ENCODE data around the gene GRAMD1B. TPM values are rescaled to one million over a fixed set of nuclear protein-coding genes. Genes with fewer than 3 reads are reported as not detected.

GRAMD1B gene
- total and polyA plus RNA-seq, 2 experiments from 2014 or later, result 15.5 to 81.5 TPM

GRCh38 chr11:123480290-123480815 is 50.3 kb downstream of the GRAMD1B start:
- Histone ChIP-seq H3K27me3 (no peaks in the 10 kb centered on the region), H3K36me3 (no peaks in the 10 kb centered on the region), H3K4me1 (ENCODE audit: low read depth) (peaks cover 12% of the 10 kb centered on the region), H3K4me3 (no peak overlapping the region), H3K27ac (no peak overlapping the region), H3K9me3 (ENCODE audit: low read depth) (no peaks in the 10 kb centered on the region)
- no peak for TF ChIP-seq CTCF (IDR thresholded peaks at IDR 0.05; ENCODE audit: low read depth, low read length)
- no peak for DNase-seq (ENCODE audit: low read depth in 1 of 2, low spot score in 1 of 2)

GRCh38 chr11:123480882-123481281 is 50.8 kb downstream of the GRAMD1B start:
- no peak overlapping the region for H3K27ac ChIP-seq
- DNase-seq (ENCODE audit: low read depth in 1 of 2, low spot score in 1 of 2), result no peak
- no peak overlapping the region for H3K4me3 ChIP-seq
- H3K4me1 ChIP-seq (ENCODE audit: low read depth), result peaks cover 7% of the 10 kb centered on the region
- H3K27me3 ChIP-seq, result no peaks in the 10 kb centered on the region
- TF ChIP-seq CTCF (IDR thresholded peaks at IDR 0.05; ENCODE audit: low read depth, low read length), result no peak
- no peaks in the 10 kb centered on the region for H3K36me3 ChIP-seq
- H3K9me3 ChIP-seq (ENCODE audit: low read depth), result no peaks in the 10 kb centered on the region

- Histone ChIP-seq H3K27me3 (no peaks in the 10 kb centered on the region), H3K4me1 (ENCODE audit: low read depth) (peaks cover 7% of the 10 kb centered on the region), H3K27ac (no peak overlapping the region), H3K4me3 (no peak overlapping the region), H3K36me3 (no peaks in the 10 kb centered on the region), H3K9me3 (ENCODE audit: low read depth) (no peaks in the 10 kb centered on the region)
- no peak for TF ChIP-seq CTCF (IDR thresholded peaks at IDR 0.05; ENCODE audit: low read depth, low read length)
- no peak for DNase-seq (ENCODE audit: low read depth in 1 of 2, low spot score in 1 of 2)
Measured at GRCh38 chr11:123481640-123482039, 51.6 kb downstream of the GRAMD1B start.

- no peak overlapping the region for H3K4me3 ChIP-seq
- peaks cover 7% of the 10 kb centered on the region for H3K4me1 ChIP-seq (ENCODE audit: low read depth)
- DNase-seq (ENCODE audit: low read depth in 1 of 2, low spot score in 1 of 2), result no peak
- no peaks in the 10 kb centered on the region for H3K36me3 ChIP-seq
- TF ChIP-seq CTCF (IDR thresholded peaks at IDR 0.05; ENCODE audit: low read depth, low read length), result no peak
- H3K27ac ChIP-seq, result no peak overlapping the region
- H3K27me3 ChIP-seq, result no peaks in the 10 kb centered on the region
- no peaks in the 10 kb centered on the region for H3K9me3 ChIP-seq (ENCODE audit: low read depth)
Measured at GRCh38 chr11:123482218-123482617, 52.1 kb downstream of the GRAMD1B start.

- Histone ChIP-seq H3K36me3 (no peaks in the 10 kb centered on the region), H3K4me3 (no peak overlapping the region), H3K27ac (no peak overlapping the region), H3K9me3 (ENCODE audit: low read depth) (no peaks in the 10 kb centered on the region), H3K4me1 (ENCODE audit: low read depth) (peaks cover 7% of the 10 kb centered on the region), H3K27me3 (no peaks in the 10 kb centered on the region)
- DNase-seq (ENCODE audit: low read depth in 1 of 2, low spot score in 1 of 2), result peak in 1 of 2 donors; percentile 28
- no peak for TF ChIP-seq CTCF (IDR thresholded peaks at IDR 0.05; ENCODE audit: low read depth, low read length)
Measured at GRCh38 chr11:123483058-123483457, 53.0 kb downstream of the GRAMD1B start.

Measured in cardiac muscle cell (in vitro differentiated cells and primary cell).